ENCODE results near the gene PROK1. TPM values are rescaled to one million over a fixed set of nuclear protein-coding genes. Genes with fewer than 3 reads are reported as not detected.
"Not testable (repeated sequence)": the region's sequence is repeated elsewhere in the genome, so short reads cannot be mapped to it uniquely, and the experiment has no call there.

PROK1 gene, protein sequence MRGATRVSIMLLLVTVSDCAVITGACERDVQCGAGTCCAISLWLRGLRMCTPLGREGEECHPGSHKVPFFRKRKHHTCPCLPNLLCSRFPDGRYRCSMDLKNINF
- total RNA-seq: 7.4 TPM

GRCh38 chr1:110450929-110451328, at the start of gene PROK1:
PROK1 (plus strand) TSS chr1:110451149; CDS start chr1:110451217, 68 bp downstream.
- no peaks in the 10 kb centered on the region for H3K36me3 ChIP-seq
- peak within 1 kb of the TSS; percentile 70 for H3K27ac ChIP-seq
- no peaks in the 10 kb centered on the region for H3K9me3 ChIP-seq
- no peaks in the 10 kb centered on the region for H3K4me1 ChIP-seq
- intact Hi-C loops (cut with DNase I): no loop called here
- H3K27me3 ChIP-seq: no peaks in the 10 kb centered on the region
- DNase-seq (ENCODE audit: extremely low spot score in 2 of 2): no peak
- TF ChIP-seq POLR2A (IDR thresholded peaks at IDR 0.05) (no peak), POLR2AphosphoS5 (IDR thresholded peaks at IDR 0.05; ENCODE audit: insufficient read depth in 1 of 2, low read depth in 1 of 2) (no peak), CTCF (IDR thresholded peaks at IDR 0.05) (no peak)
- H3K4me3 ChIP-seq: peak within 1 kb of the TSS in 1 of 2 donors; percentile 21

GRCh38 chr1:110403805-110404204, 47.1 kb upstream of the PROK1 start:
- no peak for TF ChIP-seq POLR2A (IDR thresholded peaks at IDR 0.05)
- TF ChIP-seq CTCF (IDR thresholded peaks at IDR 0.05): no peak
- TF ChIP-seq POLR2AphosphoS5 (IDR thresholded peaks at IDR 0.05; ENCODE audit: insufficient read depth in 1 of 2, low read depth in 1 of 2): no peak
- Histone ChIP-seq H3K9me3 (no peaks in the 10 kb centered on the region), H3K36me3 (peaks cover 0 to 69% of the 10 kb centered on the region in 2 donors), H3K27ac (no peak overlapping the region), H3K4me1 (peaks cover 29% of the 10 kb centered on the region), H3K27me3 (no peaks in the 10 kb centered on the region), H3K4me3 (no peak overlapping the region)
- DNase-seq (ENCODE audit: extremely low spot score in 2 of 2): no peak
- intact Hi-C loops (cut with DNase I): no loop called here

DNA sequence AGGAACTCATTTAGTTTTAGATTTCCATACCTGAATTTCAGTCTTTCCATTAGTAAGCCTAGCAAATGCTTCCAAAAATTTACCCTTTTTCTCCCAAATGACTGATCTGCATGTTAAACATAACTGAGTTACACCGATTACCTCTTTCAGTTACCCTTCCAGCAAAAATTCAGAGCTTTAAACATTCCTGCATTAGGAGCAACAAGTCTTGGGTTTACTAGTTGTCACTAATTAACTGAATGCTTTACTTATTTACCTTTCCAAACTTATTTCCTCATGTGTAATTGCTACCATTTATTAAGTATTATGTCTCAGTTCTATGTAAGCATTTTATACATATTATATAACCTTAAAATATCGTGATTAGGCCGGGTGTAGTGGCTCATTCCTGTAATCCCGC, 46.5 kb upstream of the PROK1 start:
- Histone ChIP-seq H3K27ac (no peak overlapping the region), H3K4me3 (no peak overlapping the region), H3K4me1 (peaks cover 29% of the 10 kb centered on the region), H3K36me3 (peaks cover 0 to 65% of the 10 kb centered on the region in 2 donors), H3K27me3 (no peaks in the 10 kb centered on the region), H3K9me3 (no peaks in the 10 kb centered on the region)
- TF ChIP-seq POLR2A (IDR thresholded peaks at IDR 0.05) (no peak), POLR2AphosphoS5 (IDR thresholded peaks at IDR 0.05; ENCODE audit: insufficient read depth in 1 of 2, low read depth in 1 of 2) (no peak), CTCF (IDR thresholded peaks at IDR 0.05) (no peak)
- DNase-seq (ENCODE audit: extremely low spot score in 2 of 2): no peak
- intact Hi-C loops (cut with DNase I): no loop called here

- not testable (repeated sequence) for DNase-seq (ENCODE audit: extremely low spot score in 2 of 2); H3K9me3 ChIP-seq; H3K27me3 ChIP-seq
- intact Hi-C loops (cut with DNase I): loop anchor here (5.0 kb wide), 1 partner anchor 64 kb away; no protein-coding TSS in a partner anchor
- Histone ChIP-seq H3K4me1 (peaks cover 29% of the 10 kb centered on the region), H3K36me3 (peaks cover 0 to 45% of the 10 kb centered on the region in 2 donors), H3K27ac (peak overlapping the region; percentile 99), H3K4me3 (peak overlapping the region; percentile 88 to 98)
Measured at GRCh38 chr1:110406407-110406806, 44.5 kb upstream of the PROK1 start.

DNA sequence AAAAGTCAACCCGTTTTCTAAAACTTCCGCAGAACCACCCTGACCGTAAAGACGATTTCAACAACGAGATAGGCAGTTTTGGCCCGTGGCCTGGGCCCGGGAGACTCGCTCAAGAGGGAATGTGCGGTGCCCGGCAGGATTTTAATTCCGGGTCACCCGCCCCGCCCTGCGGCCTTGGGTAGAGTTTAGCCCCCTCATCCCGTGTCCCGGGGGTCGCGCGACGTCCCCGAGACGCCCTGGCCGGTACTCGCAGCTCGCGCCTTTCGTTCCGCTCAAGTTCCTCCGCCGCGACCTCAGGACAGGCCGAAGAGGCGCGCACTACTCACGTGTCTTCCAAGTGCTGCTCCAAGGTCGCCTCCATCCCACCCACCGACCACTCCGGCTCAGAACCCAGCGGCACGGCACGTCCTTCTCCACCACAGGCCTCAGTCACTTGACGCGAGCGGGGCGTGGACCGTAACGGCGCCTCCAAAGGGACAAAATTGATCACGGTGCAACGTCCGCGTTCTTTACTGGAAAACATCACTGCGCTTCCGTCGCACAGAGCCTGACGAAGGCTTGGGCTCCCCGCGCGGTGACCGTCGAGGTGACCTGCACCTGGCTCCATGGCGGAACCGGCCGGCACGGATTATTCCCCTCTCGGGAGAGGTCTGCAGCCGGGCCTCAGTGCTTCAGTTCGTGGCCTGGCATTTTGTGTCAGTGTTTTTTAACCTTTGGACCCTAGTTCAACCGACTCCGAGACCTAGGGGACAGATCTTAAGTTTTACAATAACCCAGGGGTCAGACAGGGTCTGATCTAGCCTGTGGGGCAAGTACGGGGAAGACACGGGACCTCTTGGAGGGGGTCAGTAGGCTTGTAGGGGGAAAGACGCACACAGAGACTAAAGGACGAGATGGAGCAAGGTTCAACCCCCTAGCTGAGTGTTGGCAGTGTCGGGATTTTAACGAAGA, 43.4 kb upstream of the PROK1 start, which contains the start of gene LAMTOR5:
Gene LAMTOR5 (minus strand): TSS at position 435 of the 951 bp plus-strand sequence. CDS start 74 bp downstream, at position 361.
- peak in 1 of 3 experiments; percentile 29 for TF ChIP-seq CTCF (IDR thresholded peaks at IDR 0.05)
- TF ChIP-seq POLR2AphosphoS5 (IDR thresholded peaks at IDR 0.05; ENCODE audit: insufficient read depth in 1 of 2, low read depth in 1 of 2): peak; percentile 97 to 98
- peak in 1 of 2 donors; percentile 71 for TF ChIP-seq POLR2A (IDR thresholded peaks at IDR 0.05)
- intact Hi-C loops (cut with DNase I): loop anchor here (5.0 kb wide), 1 partner anchor 65 kb away; no protein-coding TSS in a partner anchor
- DNase-seq (ENCODE audit: extremely low spot score in 2 of 2): peak in 1 of 2 donors; percentile 94

More for the DNA sequence above, 43.4 kb upstream of the PROK1 start, which contains the start of gene LAMTOR5:
- H3K27me3 ChIP-seq: no peaks in the 10 kb centered on the region
- peak within 1 kb of the TSS; percentile 88 to 98 for H3K4me3 ChIP-seq
- no peaks in the 10 kb centered on the region for H3K9me3 ChIP-seq
- H3K4me1 ChIP-seq: peaks cover 29% of the 10 kb centered on the region
- peaks cover 0 to 34% of the 10 kb centered on the region in 2 donors for H3K36me3 ChIP-seq
- peak within 1 kb of the TSS; percentile 99 for H3K27ac ChIP-seq
